Measurements from ENCODE around the gene UBE2G2. TPM values are rescaled to one million over a fixed set of nuclear protein-coding genes. Genes with fewer than 3 reads are reported as not detected.

UBE2G2 gene
- total RNA-seq, 4 donors from 2014 or later = 40.8 to 78.0 (median 60.5) TPM

DNA sequence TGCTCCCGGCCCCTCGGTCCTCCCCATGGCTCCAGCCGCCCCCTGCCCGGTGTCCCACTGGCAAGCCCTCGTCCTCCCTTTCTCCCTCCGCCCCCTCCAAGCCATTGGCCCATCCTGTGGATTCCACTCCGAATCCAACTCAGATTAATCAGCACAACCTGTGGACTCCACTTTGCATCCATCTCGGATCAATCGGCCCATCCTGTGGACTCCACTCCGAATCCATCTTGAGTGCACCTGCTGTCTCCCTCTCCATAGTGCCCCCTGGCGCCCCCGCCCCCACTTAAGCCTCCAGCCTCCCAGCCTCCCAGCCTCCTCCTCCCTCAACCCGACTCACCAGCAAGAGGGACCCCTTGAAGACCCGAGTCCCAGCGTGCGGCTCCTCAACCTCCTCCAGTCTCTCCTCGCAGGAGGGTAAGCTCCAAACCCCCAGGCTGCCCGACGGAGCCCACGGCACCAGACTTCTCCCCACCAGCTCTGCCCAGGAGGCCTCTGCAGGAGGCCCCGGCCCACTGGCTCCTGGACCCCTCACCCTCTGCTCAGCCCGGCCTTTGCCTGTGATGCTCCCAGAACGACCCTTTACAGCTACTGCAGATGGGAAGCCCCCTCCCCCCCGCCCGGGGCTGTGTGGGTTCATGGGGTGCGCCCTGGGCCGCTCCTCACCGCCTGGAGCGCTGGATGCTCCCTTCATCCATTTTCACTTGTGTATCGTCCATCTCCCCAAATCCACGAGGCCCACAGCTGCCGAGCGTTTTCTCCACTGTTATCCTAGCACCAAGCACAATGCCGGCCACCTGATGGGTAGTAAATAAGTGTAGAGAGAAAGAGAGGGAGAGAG lies 49.6 kb downstream of the UBE2G2 start:
- in situ Hi-C loops (cut with MboI; ENCODE audit: low pct_ligation_motif_present in 1 of 4, low pct_unique_long_range_greater_than_20kb in 1 of 4, low sequenced_read_pairs in 3 of 4) (no loop called here), intact Hi-C loops (cut with DNase I; ENCODE audit: low total_unique reads) (no loop called here)
- DNase-seq = no peak
- H3K9me3 ChIP-seq = no peaks in the 10 kb centered on the region
- peaks cover 28% of the 10 kb centered on the region for H3K27me3 ChIP-seq
- no peaks in the 10 kb centered on the region for H3K36me3 ChIP-seq
- H3K4me1 ChIP-seq = no peaks in the 10 kb centered on the region
- no peak overlapping the region for H3K27ac ChIP-seq
- WGBS, 2 donors (ENCODE audit: low coverage in 1 of 2) = 66 to 85% methylated on average over 8 to 34 of the region's 34 CpGs
- no peak overlapping the region for H3K4me3 ChIP-seq
- TF ChIP-seq, protein P1, sequence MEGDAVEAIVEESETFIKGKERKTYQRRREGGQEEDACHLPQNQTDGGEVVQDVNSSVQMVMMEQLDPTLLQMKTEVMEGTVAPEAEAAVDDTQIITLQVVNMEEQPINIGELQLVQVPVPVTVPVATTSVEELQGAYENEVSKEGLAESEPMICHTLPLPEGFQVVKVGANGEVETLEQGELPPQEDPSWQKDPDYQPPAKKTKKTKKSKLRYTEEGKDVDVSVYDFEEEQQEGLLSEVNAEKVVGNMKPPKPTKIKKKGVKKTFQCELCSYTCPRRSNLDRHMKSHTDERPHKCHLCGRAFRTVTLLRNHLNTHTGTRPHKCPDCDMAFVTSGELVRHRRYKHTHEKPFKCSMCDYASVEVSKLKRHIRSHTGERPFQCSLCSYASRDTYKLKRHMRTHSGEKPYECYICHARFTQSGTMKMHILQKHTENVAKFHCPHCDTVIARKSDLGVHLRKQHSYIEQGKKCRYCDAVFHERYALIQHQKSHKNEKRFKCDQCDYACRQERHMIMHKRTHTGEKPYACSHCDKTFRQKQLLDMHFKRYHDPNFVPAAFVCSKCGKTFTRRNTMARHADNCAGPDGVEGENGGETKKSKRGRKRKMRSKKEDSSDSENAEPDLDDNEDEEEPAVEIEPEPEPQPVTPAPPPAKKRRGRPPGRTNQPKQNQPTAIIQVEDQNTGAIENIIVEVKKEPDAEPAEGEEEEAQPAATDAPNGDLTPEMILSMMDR (IDR thresholded peaks at IDR 0.05) = no peak
- no peak for TF ChIP-seq POLR2A (IDR thresholded peaks at IDR 0.05)
- no peak for TF ChIP-seq POLR2AphosphoS5 (IDR thresholded peaks at IDR 0.05)
- no peak for TF ChIP-seq EP300 (IDR thresholded peaks at IDR 0.05; ENCODE audit: low read depth)

DNA sequence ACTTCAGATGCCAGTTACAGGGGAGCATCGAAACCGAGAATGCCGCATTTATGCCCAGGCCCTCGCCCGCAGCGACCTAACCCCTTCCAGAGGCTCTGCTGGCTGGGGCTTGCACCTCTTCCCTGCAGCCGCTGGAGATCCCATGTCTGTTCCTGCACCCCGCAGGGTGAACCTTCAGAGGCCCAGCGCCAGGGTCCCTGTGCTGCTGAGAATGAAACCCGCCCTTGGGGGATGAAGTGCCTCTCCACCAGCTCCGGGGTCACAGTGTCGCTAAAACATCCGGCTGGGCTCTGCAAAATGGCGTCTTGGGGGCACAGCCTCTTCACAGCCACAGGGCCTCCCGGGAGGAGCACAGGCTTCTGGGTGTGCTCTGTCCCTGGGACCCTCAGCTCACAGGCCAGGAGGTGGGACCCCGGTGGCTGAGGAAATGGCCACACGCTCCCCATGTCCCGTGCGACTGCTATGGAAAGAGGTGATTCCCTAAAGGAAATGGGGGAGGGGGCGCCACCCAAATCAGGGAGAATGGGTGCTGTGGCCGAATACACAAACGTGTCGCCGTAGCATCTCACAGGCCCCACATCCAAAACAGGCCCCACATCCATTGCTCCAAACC lies 50.3 kb downstream of the UBE2G2 start:
- intact Hi-C loops (cut with DNase I; ENCODE audit: low total_unique reads) = no loop called here
- H3K4me1 ChIP-seq = no peaks in the 10 kb centered on the region
- TF ChIP-seq POLR2A (IDR thresholded peaks at IDR 0.05) (no peak), POLR2AphosphoS5 (IDR thresholded peaks at IDR 0.05) (no peak), EP300 (IDR thresholded peaks at IDR 0.05; ENCODE audit: low read depth) (no peak)
- TF ChIP-seq, protein P1 (IDR thresholded peaks at IDR 0.05) = no peak
- no peaks in the 10 kb centered on the region for H3K36me3 ChIP-seq
- H3K27me3 ChIP-seq = peaks cover 28% of the 10 kb centered on the region
- in situ Hi-C loops (cut with MboI; ENCODE audit: low pct_ligation_motif_present in 1 of 4, low pct_unique_long_range_greater_than_20kb in 1 of 4, low sequenced_read_pairs in 3 of 4) = no loop called here
- DNase-seq = no peak
- no peak overlapping the region for H3K27ac ChIP-seq
- no peak overlapping the region for H3K4me3 ChIP-seq
- WGBS, 2 donors (ENCODE audit: low coverage in 1 of 2) = 93% methylated on average over 24 of the region's 24 CpGs; no CpG with 5 or more reads in 1 of the 2 donors
- H3K9me3 ChIP-seq = no peaks in the 10 kb centered on the region

DNA sequence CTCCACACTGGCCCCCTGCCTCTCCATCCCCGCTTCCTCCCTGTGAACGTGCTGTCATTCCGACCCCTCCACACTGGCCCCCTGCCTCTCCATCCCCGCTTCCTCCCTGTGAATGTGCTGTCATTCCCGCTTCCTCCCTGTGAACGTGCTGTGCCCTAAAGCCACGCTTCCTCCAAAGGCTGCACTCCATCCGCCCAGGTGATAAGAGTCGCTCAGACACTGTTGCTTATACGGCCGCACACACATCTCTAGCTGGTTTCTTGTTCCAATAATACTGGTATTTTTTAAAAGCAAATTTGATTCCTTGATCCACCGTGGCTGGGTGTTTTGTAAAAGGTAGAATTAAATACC lies 51.0 kb downstream of the UBE2G2 start:
- no peak overlapping the region for H3K4me3 ChIP-seq
- TF ChIP-seq, protein P1 (IDR thresholded peaks at IDR 0.05) = no peak
- TF ChIP-seq EP300 (IDR thresholded peaks at IDR 0.05; ENCODE audit: low read depth) (no peak), POLR2A (IDR thresholded peaks at IDR 0.05) (no peak), POLR2AphosphoS5 (IDR thresholded peaks at IDR 0.05) (no peak)
- H3K4me1 ChIP-seq = no peaks in the 10 kb centered on the region
- WGBS, 2 donors (ENCODE audit: low coverage in 1 of 2) = 44 to 69% methylated on average over 6 to 12 of the region's 12 CpGs
- in situ Hi-C loops (cut with MboI; ENCODE audit: low pct_ligation_motif_present in 1 of 4, low pct_unique_long_range_greater_than_20kb in 1 of 4, low sequenced_read_pairs in 3 of 4) (no loop called here), intact Hi-C loops (cut with DNase I; ENCODE audit: low total_unique reads) (no loop called here)
- no peak for DNase-seq
- peaks cover 28% of the 10 kb centered on the region for H3K27me3 ChIP-seq
- H3K9me3 ChIP-seq = no peaks in the 10 kb centered on the region
- H3K36me3 ChIP-seq = no peaks in the 10 kb centered on the region
- no peak overlapping the region for H3K27ac ChIP-seq

DNA sequence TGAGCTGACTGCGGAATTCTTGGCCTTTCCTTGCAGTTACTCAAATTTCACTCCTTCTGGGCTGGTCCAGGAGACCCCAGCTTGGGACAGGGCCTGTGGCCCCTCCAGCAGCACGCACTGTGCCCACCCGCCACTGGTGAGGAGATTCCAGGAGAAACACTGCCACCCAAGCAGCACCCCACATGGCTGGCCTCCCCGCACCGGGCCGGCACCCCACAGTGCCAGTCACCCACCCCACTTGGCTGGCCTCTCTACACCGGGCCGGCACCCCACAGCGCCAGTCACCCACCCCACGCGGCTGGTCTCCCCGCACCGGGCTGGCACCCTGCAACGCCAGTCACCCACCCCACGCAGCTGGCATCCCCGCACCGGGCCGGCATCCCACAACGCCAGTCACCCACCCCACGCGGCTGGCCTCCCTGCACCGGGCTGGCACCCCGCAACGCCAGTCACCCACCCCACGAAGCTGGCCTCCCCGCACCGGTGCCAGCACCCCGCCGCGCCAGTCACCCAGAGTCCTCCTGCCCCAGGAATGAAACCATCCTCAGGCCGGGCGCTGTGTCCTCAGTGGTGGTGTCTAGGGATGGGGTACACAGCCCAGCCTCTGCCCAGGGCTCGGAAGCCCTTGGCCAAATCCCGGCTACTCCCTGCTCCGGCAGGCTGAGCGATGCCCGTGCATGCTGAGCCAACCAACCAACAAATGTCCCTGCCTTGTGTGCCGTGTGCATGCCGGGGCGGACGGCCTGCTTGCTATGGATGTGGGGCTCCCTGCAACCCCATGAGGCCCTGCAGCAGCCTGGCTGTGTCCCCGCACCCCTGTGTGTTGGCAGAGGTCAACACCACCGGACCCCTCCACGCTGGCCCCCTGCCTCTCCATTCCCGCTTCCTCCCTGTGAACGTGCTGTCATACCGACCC lies 51.6 kb downstream of the UBE2G2 start:
- Histone ChIP-seq H3K27ac (no peak overlapping the region), H3K36me3 (no peaks in the 10 kb centered on the region), H3K4me3 (no peak overlapping the region), H3K9me3 (no peaks in the 10 kb centered on the region), H3K4me1 (no peaks in the 10 kb centered on the region), H3K27me3 (peaks cover 28% of the 10 kb centered on the region)
- in situ Hi-C loops (cut with MboI; ENCODE audit: low pct_ligation_motif_present in 1 of 4, low pct_unique_long_range_greater_than_20kb in 1 of 4, low sequenced_read_pairs in 3 of 4) = no loop called here
- intact Hi-C loops (cut with DNase I; ENCODE audit: low total_unique reads) = no loop called here
- DNase-seq = no peak
- WGBS, 2 donors (ENCODE audit: low coverage in 1 of 2) = 83 to 84% methylated on average over 6 to 44 of the region's 47 CpGs
- TF ChIP-seq POLR2AphosphoS5 (IDR thresholded peaks at IDR 0.05) (no peak), POLR2A (IDR thresholded peaks at IDR 0.05) (no peak), EP300 (IDR thresholded peaks at IDR 0.05; ENCODE audit: low read depth) (no peak)
- TF ChIP-seq, protein P1 (IDR thresholded peaks at IDR 0.05) = no peak
